ENCODE measurements around the gene ATPAF1.
"Not testable (repeated sequence)": the region's sequence is repeated elsewhere in the genome, so short reads cannot be mapped to it uniquely, and the experiment has no call there.

ATPAF1 gene

GRCh38 chr1:46667782-46668760 is at the start of gene ATPAF1:
ATPAF1 (minus strand) TSS chr1:46668364; CDS start chr1:46668322, 42 bp downstream.
- no peak for DNase-seq

GRCh38 chr1:46717654-46718053 is 49.5 kb upstream of the ATPAF1 start:
- no peak for DNase-seq

- no peak for DNase-seq
Observed at GRCh38 chr1:46714976-46715375, 46.8 kb upstream of the ATPAF1 start.

- no peak for DNase-seq
Observed at GRCh38 chr1:46708121-46708520, 40.0 kb upstream of the ATPAF1 start.

- DNase-seq, result no peak
Observed at GRCh38 chr1:46705408-46705807, 37.2 kb upstream of the ATPAF1 start.

- DNase-seq, result no peak
Observed at GRCh38 chr1:46703927-46704641, 35.9 kb upstream of the ATPAF1 start.

- no peak for DNase-seq
Observed at GRCh38 chr1:46699666-46700065, 31.5 kb upstream of the ATPAF1 start.

GRCh38 chr1:46697053-46697452 is 28.9 kb upstream of the ATPAF1 start:
- no peak for DNase-seq

DNA sequence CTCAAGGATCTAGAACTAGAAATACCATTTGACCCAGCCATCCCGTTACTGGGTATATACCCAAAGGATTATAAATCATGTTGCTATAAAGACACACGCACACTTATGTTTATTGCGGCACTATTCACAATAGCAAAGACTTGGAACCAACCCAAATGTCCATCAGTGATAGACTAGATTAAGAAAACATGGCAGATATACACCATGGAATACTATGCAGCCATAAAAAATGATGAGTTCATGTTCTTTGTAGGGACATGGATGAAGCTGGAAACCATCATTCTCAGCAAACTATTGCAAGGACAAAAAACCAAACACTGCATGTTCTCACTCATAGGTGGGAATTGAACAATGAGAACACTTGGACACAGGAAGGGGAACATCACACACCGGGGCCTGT is 26.5 kb upstream of the ATPAF1 start:
- not testable (repeated sequence) for DNase-seq

DNA sequence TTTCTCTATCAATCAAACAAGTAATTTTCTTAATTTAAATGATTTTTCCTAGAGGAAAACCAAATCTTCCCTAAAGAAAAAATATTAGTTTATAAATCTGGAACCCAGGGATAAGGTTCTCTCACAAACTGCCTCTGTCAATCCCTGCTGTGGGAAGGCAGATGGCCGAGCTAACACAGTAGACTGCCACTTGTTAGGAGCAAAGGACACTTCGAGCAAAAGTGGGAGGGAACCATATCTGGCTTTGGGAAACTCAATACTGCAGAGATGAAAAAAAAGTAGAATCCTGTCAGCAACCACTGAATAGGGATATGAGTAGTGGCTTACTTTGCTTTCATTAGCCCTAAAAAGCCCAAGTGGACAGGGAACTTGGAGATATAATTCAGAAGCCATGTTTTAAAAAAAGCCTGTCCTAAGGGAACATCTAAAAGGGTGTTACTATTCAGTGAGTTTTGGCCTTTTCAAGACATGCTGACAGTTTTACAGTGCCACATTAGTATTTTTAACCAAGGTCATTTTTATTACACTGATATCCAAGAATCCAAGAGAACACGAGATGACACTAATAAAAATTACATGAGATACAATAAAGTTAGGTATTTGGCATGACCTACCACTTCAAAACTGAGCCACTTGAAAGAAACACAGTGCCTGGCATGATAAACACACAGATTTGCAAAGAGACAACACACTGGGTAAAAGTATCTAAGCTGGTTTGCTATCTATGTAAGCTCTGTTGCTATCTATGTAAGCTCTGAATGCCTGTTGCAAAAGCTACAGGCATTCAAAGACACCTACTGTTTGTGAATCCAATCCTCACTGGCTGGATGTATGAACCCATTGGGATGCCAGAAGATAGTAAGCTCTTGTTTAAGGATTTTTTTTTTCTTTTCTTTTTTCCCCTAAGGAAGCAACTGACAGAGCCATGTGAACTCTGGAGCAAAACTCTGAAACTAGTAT is 24.9 kb upstream of the ATPAF1 start:
- no peak for DNase-seq

- DNase-seq, result no peak
Observed at GRCh38 chr1:46691997-46692790, 24.0 kb upstream of the ATPAF1 start.

DNA sequence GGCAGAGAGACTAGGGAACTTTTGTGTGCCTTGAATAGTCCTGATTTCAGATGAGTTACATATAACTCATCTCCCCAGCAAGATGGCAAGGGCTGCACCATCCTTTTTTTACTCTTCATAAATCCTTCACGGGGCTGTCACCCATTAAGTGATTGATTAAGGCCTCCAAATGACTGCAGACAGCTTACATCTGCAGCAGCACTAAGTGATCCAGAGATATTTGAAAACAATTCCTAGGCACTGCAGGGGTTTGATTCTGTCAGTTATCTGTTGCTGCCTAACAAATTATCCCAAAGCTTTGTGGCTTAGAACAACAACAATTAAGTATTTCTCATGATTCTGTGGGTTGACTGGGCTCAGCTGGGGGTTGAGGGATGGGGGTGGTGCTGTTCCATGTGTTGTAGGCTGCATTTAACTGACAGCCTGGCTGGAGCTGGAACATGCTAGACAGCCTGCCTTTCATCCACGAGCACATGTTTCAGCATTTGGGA is 22.8 kb upstream of the ATPAF1 start:
- no peak for DNase-seq

GRCh38 chr1:46689897-46690296 is 21.7 kb upstream of the ATPAF1 start:
- DNase-seq, result no peak

GRCh38 chr1:46689356-46689755 is 21.2 kb upstream of the ATPAF1 start:
- DNase-seq, result no peak

DNA sequence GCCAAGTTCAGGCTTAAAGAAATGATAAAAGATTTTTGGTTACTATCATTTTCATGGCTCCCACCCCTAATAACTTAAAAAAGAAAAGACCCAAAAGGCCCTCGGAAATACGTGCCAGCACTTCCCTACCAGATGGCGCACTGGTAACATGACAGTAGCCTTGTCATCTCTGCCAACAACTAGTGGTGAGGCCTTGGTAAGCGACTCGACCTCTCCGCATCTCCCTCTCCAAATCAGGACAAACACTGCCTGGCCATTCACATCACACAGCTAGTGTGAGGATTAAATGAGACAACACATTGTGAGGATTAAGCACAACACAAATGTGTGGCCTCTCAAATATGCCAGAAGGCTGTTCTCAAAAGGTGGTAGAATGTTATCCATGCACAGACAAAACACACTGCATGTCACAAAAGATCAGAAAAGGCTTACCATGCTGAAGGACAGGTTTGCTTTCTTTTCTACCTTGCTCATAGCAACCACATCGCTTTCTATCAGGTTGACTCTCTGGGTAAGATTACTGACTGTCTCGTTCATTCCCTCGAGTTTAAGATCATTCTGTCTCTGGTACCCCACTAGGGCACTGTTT is 19.9 kb upstream of the ATPAF1 start:
- DNase-seq, result no peak

- DNase-seq, result no peak
Observed at GRCh38 chr1:46687093-46687659, 19.0 kb upstream of the ATPAF1 start.

DNA sequence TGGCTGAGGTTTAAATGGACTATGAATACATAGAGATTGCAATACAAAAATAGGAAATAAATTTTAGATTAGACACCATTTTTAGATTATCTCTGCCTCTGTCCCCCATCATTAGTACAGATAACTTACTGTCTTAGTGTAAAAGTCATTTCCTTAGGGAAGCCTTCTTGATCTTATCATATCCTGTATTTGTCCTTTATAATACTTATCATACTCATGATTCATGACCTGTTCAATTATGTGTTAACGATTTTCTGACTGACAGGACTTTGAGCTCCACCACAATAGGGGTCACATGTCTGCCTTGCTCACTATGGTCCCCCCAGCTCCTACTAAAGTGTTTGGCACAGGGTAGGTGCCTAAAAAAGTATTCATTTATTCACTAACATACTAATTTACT is 18.1 kb upstream of the ATPAF1 start:
- no peak for DNase-seq

GRCh38 chr1:46684670-46685069 is 16.5 kb upstream of the ATPAF1 start:
- DNase-seq, result no peak

DNA sequence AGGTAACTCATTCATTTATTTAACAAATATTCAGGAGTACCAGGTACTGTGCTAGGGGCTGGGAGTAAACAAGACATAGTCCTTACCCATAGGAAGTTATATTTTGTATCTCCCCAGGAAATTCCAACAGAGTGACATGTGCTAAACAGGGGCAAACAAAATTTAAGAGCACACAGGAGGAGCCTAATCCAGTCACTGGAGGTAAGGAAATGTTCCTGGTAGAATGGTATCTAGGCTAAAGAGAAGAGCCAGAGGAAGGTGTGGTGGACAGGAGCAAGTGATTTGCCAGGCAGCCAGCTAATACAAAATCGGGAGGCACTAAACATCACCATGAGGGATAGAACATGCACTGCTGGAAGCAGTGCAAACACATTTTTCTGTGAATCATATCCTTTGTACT is 13.9 kb upstream of the ATPAF1 start:
- no peak for DNase-seq

- DNase-seq, result no peak
Observed at GRCh38 chr1:46681333-46682034, 13.3 kb upstream of the ATPAF1 start.

Data from NCI-H187 treated with DMSO at 0.1 percent for 48 hours (cell line).